Large intestine (tissue), 3 donors: Measurements from ENCODE around the gene SELENON. TPM values are rescaled to one million over a fixed set of nuclear protein-coding genes. Genes with fewer than 3 reads are reported as not detected.

Experiments
- DNase-seq, 2 donors: peaks; one replicate each; pipeline versions ENCODE4 v3.0.0 to v3.0.0-alpha.2; 2013
- H3K27ac ChIP-seq: one replicate; pipeline ENCODE4 v1.5.1; 2013; ENCODE audit warnings: low read length
- H3K27me3 ChIP-seq: 2 replicates; pipeline ENCODE4 v1.6.1; 2013; ENCODE audit warnings: low read length; ENCODE audit not compliant: control insufficient read depth, insufficient read depth
- H3K36me3 ChIP-seq: 2 replicates; pipeline ENCODE4 v1.6.1; 2013; ENCODE audit warnings: low read length; ENCODE audit not compliant: control insufficient read depth, insufficient read depth
- H3K4me1 ChIP-seq: one replicate; pipeline ENCODE4 v1.6.1; 2013; ENCODE audit warnings: low read length; ENCODE audit not compliant: control insufficient read depth, insufficient read depth
- H3K4me3 ChIP-seq: one replicate; pipeline ENCODE4 v1.5.1; 2013; ENCODE audit warnings: low read length
- H3K9me3 ChIP-seq: one replicate; pipeline ENCODE4 v1.6.1; 2013; ENCODE audit warnings: mild to moderate bottlenecking, low read depth, low read length, moderate library complexity; ENCODE audit not compliant: control insufficient read depth
- WGBS: methylation state at CpG from one replicate; pipeline ENCODE4 v1.1.5; 2013; ENCODE audit warnings: low lambda C conversion rate; ENCODE audit not compliant: insufficient coverage; 5-methylcytosine and 5-hydroxymethylcytosine counted together
- polyA plus RNA-seq: library from polyadenylated mRNA; unstranded; fragments of 120-200 nt; gene quantifications from one replicate; pipeline ENCODE4 v1.2.1, GENCODE V29; 2013

Gene SELENON
- polyA plus RNA-seq, 1 donor: 62.9 TPM

- Histone ChIP-seq H3K27me3 (no peaks in the 10 kb centered on the region), H3K4me3 (no peak overlapping the region), H3K36me3 (peaks cover 34% of the 10 kb centered on the region), H3K27ac (no peak overlapping the region), H3K4me1 (peaks cover 17% of the 10 kb centered on the region), H3K9me3 (no peaks in the 10 kb centered on the region)
- 60% methylated on average over 2 of the region's 6 CpGs for WGBS
- no peak for DNase-seq
Measured at GRCh38 chr1:25802915-25803314, 2.9 kb downstream of the SELENON start.

GRCh38 chr1:25803368-25803767, 3.4 kb downstream of the SELENON start:
- DNase-seq: no peak
- Histone ChIP-seq H3K27me3 (no peaks in the 10 kb centered on the region), H3K4me1 (peaks cover 17% of the 10 kb centered on the region), H3K27ac (no peak overlapping the region), H3K4me3 (no peak overlapping the region), H3K9me3 (no peaks in the 10 kb centered on the region), H3K36me3 (peaks cover 36% of the 10 kb centered on the region)
- WGBS: 100% methylated on average over 1 of the region's 1 CpG

- Histone ChIP-seq H3K4me1 (peaks cover 10% of the 10 kb centered on the region), H3K27ac (no peak overlapping the region), H3K36me3 (peaks cover 44% of the 10 kb centered on the region), H3K27me3 (no peaks in the 10 kb centered on the region), H3K4me3 (no peak overlapping the region), H3K9me3 (no peaks in the 10 kb centered on the region)
- no peak for DNase-seq
- no CpG with 5 or more reads among the region's 10 CpGs for WGBS
Measured at GRCh38 chr1:25804244-25804963, 4.4 kb downstream of the SELENON start.

- WGBS: no CpG with 5 or more reads among the region's 15 CpGs
- Histone ChIP-seq H3K27me3 (no peaks in the 10 kb centered on the region), H3K9me3 (no peaks in the 10 kb centered on the region), H3K4me3 (no peak overlapping the region), H3K36me3 (peaks cover 52% of the 10 kb centered on the region), H3K27ac (no peak overlapping the region), H3K4me1 (peaks cover 6% of the 10 kb centered on the region)
- DNase-seq: no peak
Measured at GRCh38 chr1:25804964-25805862, 5.2 kb downstream of the SELENON start.

- no CpG with 5 or more reads among the region's 3 CpGs for WGBS
- peaks cover 4% of the 10 kb centered on the region for H3K4me1 ChIP-seq
- H3K36me3 ChIP-seq: peaks cover 58% of the 10 kb centered on the region
Measured at GRCh38 chr1:25805863-25806225, 5.9 kb downstream of the SELENON start.

GRCh38 chr1:25806418-25806817, 6.4 kb downstream of the SELENON start:
- no CpG with 5 or more reads among the region's 4 CpGs for WGBS
- DNase-seq: no peak
- H3K4me1 ChIP-seq: no peaks in the 10 kb centered on the region
- no peak overlapping the region for H3K4me3 ChIP-seq
- peaks cover 60% of the 10 kb centered on the region for H3K36me3 ChIP-seq
- no peaks in the 10 kb centered on the region for H3K9me3 ChIP-seq
- H3K27me3 ChIP-seq: no peaks in the 10 kb centered on the region
- H3K27ac ChIP-seq: no peak overlapping the region

More at GRCh38 chr1:25805863-25806225, 5.9 kb downstream of the SELENON start:
- no peaks in the 10 kb centered on the region for H3K9me3 ChIP-seq
- DNase-seq: no peak
- no peak overlapping the region for H3K4me3 ChIP-seq
- no peaks in the 10 kb centered on the region for H3K27me3 ChIP-seq
- no peak overlapping the region for H3K27ac ChIP-seq

GRCh38 chr1:25807480-25808390, 7.7 kb downstream of the SELENON start:
- WGBS: no CpG with 5 or more reads among the region's 20 CpGs
- H3K27me3 ChIP-seq: no peaks in the 10 kb centered on the region
- H3K36me3 ChIP-seq: peaks cover 69% of the 10 kb centered on the region
- H3K4me1 ChIP-seq: no peaks in the 10 kb centered on the region
- H3K27ac ChIP-seq: no peak overlapping the region
- H3K4me3 ChIP-seq: no peak overlapping the region
- DNase-seq: no peak
- no peaks in the 10 kb centered on the region for H3K9me3 ChIP-seq

- peaks cover 71% of the 10 kb centered on the region for H3K36me3 ChIP-seq
- H3K27me3 ChIP-seq: no peaks in the 10 kb centered on the region
- H3K9me3 ChIP-seq: no peaks in the 10 kb centered on the region
- no CpG with 5 or more reads among the region's 34 CpGs for WGBS
- no peak overlapping the region for H3K27ac ChIP-seq
- DNase-seq: no peak
- no peaks in the 10 kb centered on the region for H3K4me1 ChIP-seq
- H3K4me3 ChIP-seq: no peak overlapping the region
Measured at GRCh38 chr1:25808481-25809244, 8.7 kb downstream of the SELENON start.

GRCh38 chr1:25809283-25809926, 9.4 kb downstream of the SELENON start:
- H3K4me1 ChIP-seq: no peaks in the 10 kb centered on the region
- no peak overlapping the region for H3K4me3 ChIP-seq
- DNase-seq: no peak
- no peak overlapping the region for H3K27ac ChIP-seq
- no peaks in the 10 kb centered on the region for H3K9me3 ChIP-seq
- no CpG with 5 or more reads among the region's 18 CpGs for WGBS
- H3K36me3 ChIP-seq: peaks cover 79% of the 10 kb centered on the region
- H3K27me3 ChIP-seq: no peaks in the 10 kb centered on the region
